Osteoblast (primary cell): Measurements from ENCODE around the gene PSTPIP1. TPM values are rescaled to one million over a fixed set of nuclear protein-coding genes. Genes with fewer than 3 reads are reported as not detected.

ENCODE experiments used
- DNase-seq: peaks from one replicate; pipeline ENCODE4 v3.0.0; 2011; ENCODE audit warnings: low spot score, mixed read lengths; ENCODE audit not compliant: insufficient read length; ENCODE audit errors: missing footprints
- H2AFZ ChIP-seq: 2 replicates; pipeline ENCODE4 v1.6.0; 2011; ENCODE audit warnings: mild to moderate bottlenecking, low read length
- H3K27ac ChIP-seq: 2 replicates; pipeline ENCODE4 v1.5.1; 2011; ENCODE audit warnings: mild to moderate bottlenecking, low read depth, low read length, moderate library complexity
- H3K27me3 ChIP-seq: 2 replicates; pipeline ENCODE4 v1.6.0; 2012; ENCODE audit warnings: mild to moderate bottlenecking, control low read depth, inconsistent platforms, low read length, moderate library complexity; ENCODE audit not compliant: insufficient read depth
- H3K36me3 ChIP-seq: 2 replicates; pipeline ENCODE4 v1.5.1; 2011; ENCODE audit warnings: mild to moderate bottlenecking, low read length, control low read depth, moderate library complexity; ENCODE audit not compliant: insufficient read depth
- H3K4me1 ChIP-seq: 2 replicates; pipeline ENCODE4 v1.5.1; 2011; ENCODE audit warnings: mild to moderate bottlenecking, low read length, control low read depth, moderate library complexity; ENCODE audit not compliant: insufficient read depth
- H3K4me2 ChIP-seq: 2 replicates; pipeline ENCODE4 v1.6.0; 2011; ENCODE audit warnings: mild to moderate bottlenecking, low read length; ENCODE audit not compliant: insufficient read depth
- H3K4me3 ChIP-seq: fragments of 200-600 bp; sonication (generic); 3 replicates; pipeline ENCODE4 v1.5.1; 2012; ENCODE audit warnings: mild to moderate bottlenecking, low read length, inconsistent platforms; ENCODE audit not compliant: insufficient read depth
- H3K79me2 ChIP-seq: 2 replicates; pipeline ENCODE4 v1.6.0; 2012; ENCODE audit warnings: mild to moderate bottlenecking, low read length, control low read depth, inconsistent platforms; ENCODE audit not compliant: insufficient read depth
- H3K9me3 ChIP-seq: 2 replicates; pipeline ENCODE4 v1.5.1; 2011; ENCODE audit warnings: low read depth, low read length, control low read depth
- H4K20me1 ChIP-seq: 2 replicates; pipeline ENCODE4 v1.6.0; 2012; ENCODE audit warnings: mild to moderate bottlenecking, low read length, control low read depth; ENCODE audit not compliant: insufficient read depth
- total RNA-seq: library from RNA; depleted of rRNA; stranded (reverse); fragments of >200 nt; gene quantifications from 2 replicates; pipeline ENCODE4 v1.2.3, GENCODE V29; 2012
- TF ChIP-seq, protein P1 (sequence below): IDR thresholded peaks from 2 replicates; pipeline ENCODE4 v1.5.1; 2011; ENCODE audit warnings: mild to moderate bottlenecking, low read depth, low read length, moderate library complexity; ENCODE audit errors: extremely low read depth

Gene PSTPIP1
- total RNA-seq, 1 donor: not detected

DNA sequence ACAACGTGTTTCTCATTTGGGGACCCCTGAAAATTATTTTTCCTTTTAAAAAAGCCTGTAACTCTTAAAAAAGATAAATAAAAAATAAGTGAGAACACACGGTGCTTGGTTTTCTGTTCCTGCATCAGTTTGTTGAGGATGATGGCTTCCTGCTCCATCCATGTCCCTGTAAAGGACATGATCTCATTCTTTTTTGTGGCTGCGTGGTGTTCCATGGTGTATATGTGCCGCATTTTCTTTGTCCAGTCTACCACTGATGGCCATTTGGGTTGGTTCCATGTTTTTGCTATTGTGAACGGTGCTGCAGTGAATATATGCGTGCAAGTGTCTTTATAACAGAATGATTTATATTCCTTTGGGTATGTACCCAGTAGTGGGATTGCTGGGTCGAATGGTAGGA lies 73.7 kb downstream of the PSTPIP1 start:
- H4K20me1 ChIP-seq: peaks cover 30% of the 10 kb centered on the region
- peaks cover 34% of the 10 kb centered on the region for H3K4me1 ChIP-seq
- H3K4me2 ChIP-seq: no peak overlapping the region
- TF ChIP-seq, protein P1, sequence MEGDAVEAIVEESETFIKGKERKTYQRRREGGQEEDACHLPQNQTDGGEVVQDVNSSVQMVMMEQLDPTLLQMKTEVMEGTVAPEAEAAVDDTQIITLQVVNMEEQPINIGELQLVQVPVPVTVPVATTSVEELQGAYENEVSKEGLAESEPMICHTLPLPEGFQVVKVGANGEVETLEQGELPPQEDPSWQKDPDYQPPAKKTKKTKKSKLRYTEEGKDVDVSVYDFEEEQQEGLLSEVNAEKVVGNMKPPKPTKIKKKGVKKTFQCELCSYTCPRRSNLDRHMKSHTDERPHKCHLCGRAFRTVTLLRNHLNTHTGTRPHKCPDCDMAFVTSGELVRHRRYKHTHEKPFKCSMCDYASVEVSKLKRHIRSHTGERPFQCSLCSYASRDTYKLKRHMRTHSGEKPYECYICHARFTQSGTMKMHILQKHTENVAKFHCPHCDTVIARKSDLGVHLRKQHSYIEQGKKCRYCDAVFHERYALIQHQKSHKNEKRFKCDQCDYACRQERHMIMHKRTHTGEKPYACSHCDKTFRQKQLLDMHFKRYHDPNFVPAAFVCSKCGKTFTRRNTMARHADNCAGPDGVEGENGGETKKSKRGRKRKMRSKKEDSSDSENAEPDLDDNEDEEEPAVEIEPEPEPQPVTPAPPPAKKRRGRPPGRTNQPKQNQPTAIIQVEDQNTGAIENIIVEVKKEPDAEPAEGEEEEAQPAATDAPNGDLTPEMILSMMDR: no peak
- H3K79me2 ChIP-seq: peaks cover 64% of the 10 kb centered on the region
- no peak overlapping the region for H3K4me3 ChIP-seq
- H3K36me3 ChIP-seq: no peaks in the 10 kb centered on the region
- peaks cover under 1% of the 10 kb centered on the region for H3K27me3 ChIP-seq
- no peak for DNase-seq
- no peak overlapping the region for H3K27ac ChIP-seq
- no peaks in the 10 kb centered on the region for H3K9me3 ChIP-seq
- no peak overlapping the region for H2AFZ ChIP-seq

DNA sequence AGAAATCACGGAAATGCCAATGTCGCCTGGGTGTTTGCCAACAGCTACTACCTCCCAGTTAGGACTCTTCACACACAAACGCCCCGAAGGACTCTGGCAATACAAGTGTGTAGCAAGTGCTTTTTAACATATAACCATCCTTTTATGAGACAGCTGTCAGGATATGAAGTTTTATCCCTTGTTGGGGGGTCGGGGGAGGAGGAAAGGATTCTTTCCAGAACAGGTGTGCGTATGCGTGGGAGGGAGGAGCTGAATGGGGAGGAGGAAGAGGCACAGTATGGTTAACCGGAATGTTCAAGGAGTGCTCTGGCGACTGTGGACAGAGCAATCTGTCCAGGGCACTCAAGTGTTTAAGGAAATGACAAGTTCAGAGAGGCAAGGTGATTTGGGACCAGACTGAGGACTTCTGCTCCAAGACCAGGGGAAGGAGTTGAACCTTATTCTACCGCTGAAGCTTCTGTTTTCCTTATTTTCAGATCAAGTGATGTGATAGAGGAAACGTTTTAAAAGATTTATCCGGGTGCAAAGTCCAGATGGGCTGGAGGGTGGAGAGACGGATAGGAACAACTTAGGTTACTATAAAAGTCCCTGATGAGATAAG lies 74.7 kb downstream of the PSTPIP1 start:
- Histone ChIP-seq H3K4me3 (peak overlapping the region; percentile 82), H3K36me3 (no peaks in the 10 kb centered on the region), H4K20me1 (peaks cover 27% of the 10 kb centered on the region), H3K4me1 (peaks cover 28% of the 10 kb centered on the region), H3K79me2 (peaks cover 55% of the 10 kb centered on the region), H3K9me3 (no peaks in the 10 kb centered on the region), H3K4me2 (peak overlapping the region; percentile 87), H3K27ac (peak overlapping the region; percentile 46), H3K27me3 (peaks cover 10% of the 10 kb centered on the region), H2AFZ (no peak overlapping the region)
- peak; percentile 86 for DNase-seq
- TF ChIP-seq, protein P1: no peak

DNA sequence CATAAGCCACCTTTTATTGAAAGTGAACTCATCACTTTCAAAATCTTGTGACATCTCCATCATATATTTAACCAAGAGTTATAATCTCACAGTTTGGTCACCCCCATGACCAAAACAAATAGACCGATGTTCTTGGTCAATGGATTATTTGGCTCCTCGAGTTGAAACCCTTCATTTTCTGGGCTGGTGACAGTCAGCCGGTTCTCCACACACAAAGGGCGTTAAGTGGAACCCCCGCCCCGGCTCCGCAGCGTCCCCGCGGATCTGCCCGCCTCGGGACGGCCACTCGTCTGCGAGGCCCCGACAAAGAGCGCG lies 75.2 kb downstream of the PSTPIP1 start:
- Histone ChIP-seq H3K4me2 (peak overlapping the region; percentile 87), H3K9me3 (no peaks in the 10 kb centered on the region), H3K4me3 (peak overlapping the region; percentile 82), H3K27me3 (peaks cover 12% of the 10 kb centered on the region), H3K79me2 (peaks cover 49% of the 10 kb centered on the region), H3K4me1 (peaks cover 23% of the 10 kb centered on the region), H3K27ac (peak overlapping the region; percentile 46), H4K20me1 (peaks cover 27% of the 10 kb centered on the region), H2AFZ (peak overlapping the region; percentile 17), H3K36me3 (no peaks in the 10 kb centered on the region)
- TF ChIP-seq, protein P1: no peak
- DNase-seq: peak; percentile 81

DNA sequence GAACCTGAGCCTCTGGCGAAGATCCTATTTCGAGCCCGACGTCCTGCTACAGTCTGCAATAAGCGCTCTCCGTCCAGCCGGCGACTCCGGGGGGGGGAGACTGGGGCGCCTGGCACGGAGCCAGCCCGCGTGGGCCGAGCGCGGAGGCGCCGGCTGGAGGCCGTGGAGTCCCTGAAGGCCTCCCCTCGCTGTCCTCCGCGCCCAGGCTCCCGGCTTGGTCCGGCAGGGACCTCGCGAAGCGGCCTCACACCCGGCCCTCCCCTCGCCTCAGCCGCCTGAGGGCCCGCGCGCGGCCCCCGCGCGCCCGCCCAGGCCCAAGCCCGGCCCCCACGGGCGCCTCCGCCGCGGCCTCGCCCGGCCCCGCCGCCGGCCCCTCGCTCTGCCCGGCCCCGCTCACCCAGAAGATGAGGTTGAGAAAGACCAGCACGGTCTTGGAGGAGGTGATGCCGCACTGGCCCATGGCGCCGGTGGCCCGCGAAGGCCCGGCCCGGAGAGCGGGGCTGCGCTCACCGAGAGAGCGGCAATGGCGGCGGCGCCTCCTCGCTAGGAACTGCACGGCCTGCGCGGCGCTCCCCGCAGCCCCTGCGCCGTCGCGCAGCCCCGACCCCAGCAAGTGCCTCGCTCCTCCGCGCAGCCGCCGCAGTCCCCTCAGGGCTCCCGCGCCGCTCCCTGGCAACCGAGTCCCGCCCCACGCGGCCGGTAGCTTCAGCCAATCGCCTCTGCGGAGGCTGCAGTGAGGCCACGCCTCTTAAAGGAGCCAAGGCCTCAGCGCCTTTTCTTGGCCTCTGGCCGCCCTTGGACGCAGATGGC lies 75.8 kb downstream of the PSTPIP1 start, which contains the start of gene TSPAN3:
TSPAN3 (minus strand) TSS at position 615 of the 810 bp plus-strand sequence; CDS start at position 460, 155 bp downstream.
- H3K36me3 ChIP-seq: no peaks in the 10 kb centered on the region
- peak within 1 kb of the TSS; percentile 46 for H3K27ac ChIP-seq
- H3K4me2 ChIP-seq: peak within 1 kb of the TSS; percentile 87
- TF ChIP-seq, protein P1: no peak
- DNase-seq: peak; percentile 97
- H3K79me2 ChIP-seq: peaks cover 44% of the 10 kb centered on the region
- H4K20me1 ChIP-seq: peaks cover 27% of the 10 kb centered on the region
- H2AFZ ChIP-seq: peak within 1 kb of the TSS; percentile 71
- peaks cover 12% of the 10 kb centered on the region for H3K27me3 ChIP-seq
- H3K9me3 ChIP-seq: no peaks in the 10 kb centered on the region
- peak within 1 kb of the TSS; percentile 82 for H3K4me3 ChIP-seq
- peaks cover 26% of the 10 kb centered on the region for H3K4me1 ChIP-seq
